UCSD-AML1 (cell line): ENCODE data around the gene N4BP2.

Experiments
- DNase-seq: peaks from one replicate; lab custom pipeline; 2025; ENCODE audit not compliant: unreplicated experiment; lab: John Stamatoyannopoulos, UW

Gene N4BP2

DNA sequence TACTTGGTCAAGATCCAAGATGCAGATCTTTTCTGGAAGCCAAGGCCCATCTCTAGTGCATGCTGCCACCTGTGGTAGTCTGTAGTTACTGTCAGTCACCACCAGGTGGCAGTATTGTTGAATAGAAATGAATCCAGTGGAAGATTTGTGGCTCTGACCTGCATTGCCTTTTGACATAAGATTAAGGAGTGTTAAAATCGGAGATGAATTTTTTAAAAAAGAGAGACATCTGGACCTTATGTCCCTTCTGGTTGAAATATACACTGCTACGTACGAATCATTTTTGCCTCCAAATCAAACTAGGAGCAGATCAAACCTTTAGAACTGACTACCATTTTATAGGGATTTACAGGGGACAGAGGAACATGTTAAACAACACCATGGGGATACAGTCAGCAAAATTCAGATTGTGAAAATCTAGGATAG is 93.3 kb downstream of the N4BP2 start:
- DNase-seq = peak; percentile 37

DNA sequence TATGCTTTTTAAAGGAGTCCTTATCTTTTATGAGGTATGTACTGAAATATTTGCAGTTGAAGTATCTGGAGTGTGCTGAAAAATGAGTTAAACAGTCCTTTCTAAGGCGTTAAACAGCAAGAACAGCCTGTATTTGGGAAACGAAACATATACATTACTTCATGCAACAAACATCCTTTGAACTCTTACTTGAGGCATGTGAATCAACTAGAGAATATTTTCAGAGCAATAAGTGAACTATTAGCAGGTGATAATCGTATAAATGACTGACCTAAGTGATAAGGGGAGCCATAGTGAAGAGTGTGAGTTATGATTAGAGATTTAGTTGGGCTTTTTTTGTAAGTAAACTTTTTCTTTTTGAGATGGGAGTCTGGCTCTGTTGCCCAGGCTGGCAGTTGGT is 94.3 kb downstream of the N4BP2 start:
- no peak for DNase-seq

DNA sequence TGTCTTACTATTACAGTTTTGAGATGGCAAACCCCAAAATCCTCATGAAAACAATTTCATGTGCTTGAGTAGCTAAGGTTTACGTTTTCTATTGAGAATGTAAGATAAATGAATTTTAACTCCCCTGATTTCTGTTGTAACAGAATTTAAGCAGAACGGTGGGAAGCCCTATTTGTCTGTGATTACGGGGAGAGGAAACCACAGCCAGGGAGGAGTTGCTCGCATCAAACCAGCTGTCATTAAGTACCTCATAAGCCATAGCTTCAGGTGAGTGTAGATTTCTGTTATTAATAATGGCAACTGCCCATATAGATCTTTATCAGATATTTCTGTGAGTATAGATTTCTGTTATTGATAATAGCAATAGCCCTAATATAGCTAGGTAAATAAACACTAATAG is 96.0 kb downstream of the N4BP2 start:
- no peak for DNase-seq

DNA sequence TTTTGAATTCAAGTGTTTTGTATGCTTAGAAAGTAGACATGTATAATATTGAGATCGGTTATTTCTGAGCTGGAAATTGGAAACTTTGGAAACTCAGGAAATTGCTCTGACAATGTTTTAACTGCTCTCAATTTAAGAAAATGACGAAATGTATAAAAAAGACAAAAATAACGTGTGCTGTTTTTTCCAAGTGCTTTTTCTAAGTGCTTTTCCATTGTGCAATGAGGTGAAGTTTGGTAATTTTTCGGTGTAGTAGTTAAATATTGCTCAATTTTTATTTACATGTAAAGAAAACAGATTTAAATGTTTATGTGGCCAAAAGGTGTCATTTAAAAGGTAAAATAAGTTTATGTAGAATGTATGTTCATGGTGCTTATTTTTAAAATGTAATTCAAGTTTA is 100.8 kb downstream of the N4BP2 start:
- no peak for DNase-seq

DNA sequence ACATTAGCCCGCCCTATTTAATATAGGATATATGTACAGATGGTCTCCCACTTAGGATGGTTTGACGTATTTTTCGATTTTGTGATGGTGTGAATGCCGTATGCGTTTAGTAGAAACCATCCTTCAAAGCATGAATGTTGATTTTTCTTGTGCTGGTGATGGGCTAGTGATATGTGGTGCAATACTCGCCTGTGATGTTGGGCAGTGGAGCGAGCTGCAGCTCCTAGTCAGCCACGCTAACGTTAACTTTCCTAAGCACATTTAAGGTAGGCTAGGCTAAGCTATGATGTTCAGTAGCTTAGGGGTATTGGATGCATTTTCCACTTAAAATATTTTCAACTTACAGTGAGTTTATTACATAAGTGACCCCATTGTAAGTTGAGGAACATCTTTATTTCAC is 103.6 kb downstream of the N4BP2 start:
- DNase-seq = no peak

DNA sequence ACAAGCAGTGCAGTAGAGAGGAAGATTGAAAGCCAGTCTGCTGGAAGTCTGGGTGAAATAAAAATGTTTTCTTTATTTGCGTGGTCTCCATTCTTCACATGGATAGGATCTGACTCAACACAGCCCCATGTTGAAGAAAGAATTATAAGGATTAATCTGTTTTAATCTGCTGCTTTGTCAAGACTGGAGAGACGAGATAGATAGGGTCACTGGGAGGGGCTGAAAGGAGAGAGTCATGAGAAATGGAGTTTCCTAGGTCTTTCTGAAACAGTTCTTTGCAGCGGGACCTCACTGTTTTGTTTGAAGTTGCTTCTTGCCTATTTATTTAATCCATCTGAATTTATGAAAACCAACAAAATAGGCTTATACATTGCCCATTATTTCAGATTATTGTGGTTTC is 107.8 kb downstream of the N4BP2 start:
- DNase-seq = no peak

DNA sequence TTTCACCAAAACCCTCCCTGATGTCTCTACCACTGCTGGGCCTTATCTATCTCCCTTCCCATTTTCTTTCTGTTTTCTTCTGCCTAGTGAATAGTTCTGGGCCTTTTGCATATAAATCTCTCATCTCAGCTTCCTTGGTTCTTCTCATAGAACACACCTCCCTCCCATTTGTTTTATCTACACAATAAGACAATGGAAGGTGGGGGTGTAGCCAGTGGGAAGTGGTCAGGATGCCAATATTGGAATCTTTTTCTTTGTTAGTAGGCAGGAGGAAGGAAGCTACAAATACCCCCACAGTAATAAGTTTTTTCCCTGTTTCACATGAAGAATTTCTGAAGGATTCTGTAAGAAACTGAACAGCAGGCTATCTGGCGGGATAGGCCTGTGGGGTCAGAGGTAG is 109.3 kb downstream of the N4BP2 start:
- DNase-seq = no peak

DNA sequence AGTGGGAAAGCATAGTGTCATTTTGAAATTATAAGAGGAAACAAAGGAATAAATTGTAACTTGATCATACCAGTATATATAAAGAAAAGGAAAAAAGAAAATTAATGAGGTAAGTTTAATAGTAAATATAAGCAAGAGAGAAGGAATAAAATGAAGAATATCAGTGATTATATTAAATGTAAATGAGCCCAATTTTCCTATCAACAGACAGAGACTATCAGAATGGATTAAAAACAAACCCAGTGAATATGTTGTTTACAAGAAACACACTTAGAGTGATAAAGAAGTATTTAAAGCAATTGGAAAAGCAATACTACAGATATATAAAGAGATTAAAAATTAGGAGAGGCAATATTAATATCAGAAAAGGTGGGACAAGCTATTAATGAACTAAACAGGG is 111.4 kb downstream of the N4BP2 start:
- DNase-seq = no peak

DNA sequence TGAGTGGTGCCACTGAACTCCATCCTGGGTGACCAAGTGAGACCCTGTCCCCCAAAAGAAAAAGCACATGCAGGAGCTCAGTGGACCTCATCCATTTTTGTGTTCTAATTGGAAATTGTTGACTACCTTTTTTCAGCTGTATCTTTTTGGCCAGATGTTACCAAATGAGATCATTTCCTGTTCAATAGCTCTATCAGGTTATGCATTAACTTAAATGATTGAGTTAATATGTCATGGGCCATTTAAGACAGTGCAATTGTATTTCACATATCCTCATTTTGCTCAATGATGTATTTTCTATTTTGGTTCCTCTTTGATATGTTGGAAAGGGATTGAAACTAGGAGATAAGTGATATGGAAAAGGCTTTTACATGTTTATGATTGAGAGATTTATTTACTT is 113.9 kb downstream of the N4BP2 start:
- DNase-seq = no peak

DNA sequence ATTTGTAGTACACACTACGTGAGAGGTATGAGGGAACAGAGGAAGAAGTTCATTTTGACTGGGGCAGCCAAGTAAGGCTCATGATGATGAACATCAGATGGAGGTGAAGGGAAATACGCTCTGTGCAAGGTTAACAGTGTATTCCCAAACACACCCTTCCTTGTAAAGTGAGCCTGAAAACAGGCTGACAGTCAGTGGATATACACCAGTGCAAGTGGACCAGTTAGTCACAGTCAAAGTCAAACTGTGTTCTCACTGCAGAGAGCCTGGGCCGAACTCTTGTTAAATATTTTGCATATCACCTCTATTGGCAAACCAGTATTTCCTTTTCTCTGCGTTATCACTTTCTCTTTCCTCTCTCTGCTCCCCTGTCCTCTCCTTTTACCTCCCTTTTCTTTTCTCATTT is 116.8 kb downstream of the N4BP2 start:
- DNase-seq = no peak

DNA sequence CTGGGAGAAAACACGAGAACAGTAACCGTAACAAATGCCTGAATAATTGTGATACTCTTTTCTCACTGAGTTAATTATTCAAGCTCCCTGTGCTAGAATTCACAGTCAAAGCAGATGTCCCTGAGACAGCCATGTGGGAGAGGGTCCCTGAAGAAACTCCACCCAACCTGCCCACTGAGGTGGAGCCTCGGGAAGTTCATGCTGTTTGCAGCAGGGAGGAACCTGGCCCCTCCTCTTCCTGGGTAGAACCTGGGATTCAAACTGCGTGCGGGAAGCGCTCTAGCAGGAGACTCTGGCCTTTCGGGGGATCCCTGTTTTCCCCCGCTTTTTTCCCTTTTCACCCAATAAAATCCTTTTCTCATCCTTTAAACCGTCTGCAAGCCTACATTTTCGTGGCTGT is 120.0 kb downstream of the N4BP2 start:
- no peak for DNase-seq

DNA sequence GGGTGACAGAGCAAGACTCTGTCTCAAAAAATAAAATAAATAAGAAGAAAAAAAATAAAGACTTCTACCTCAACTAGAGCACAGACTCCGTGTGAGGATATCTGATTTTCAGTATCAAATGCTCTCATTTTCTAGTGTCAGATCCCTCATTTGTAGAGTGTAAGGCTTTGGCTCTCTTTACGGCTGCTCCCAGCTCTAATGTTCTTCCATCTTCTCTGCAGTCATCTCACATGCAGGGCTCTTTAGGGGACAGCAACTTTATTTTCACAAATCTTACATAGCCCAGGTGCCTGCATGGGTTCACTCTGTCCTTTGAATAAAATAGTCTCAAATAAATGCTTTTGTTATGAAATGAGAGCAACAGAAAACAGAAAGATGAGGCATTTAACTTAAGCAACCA is 120.9 kb downstream of the N4BP2 start:
- no peak for DNase-seq

DNA sequence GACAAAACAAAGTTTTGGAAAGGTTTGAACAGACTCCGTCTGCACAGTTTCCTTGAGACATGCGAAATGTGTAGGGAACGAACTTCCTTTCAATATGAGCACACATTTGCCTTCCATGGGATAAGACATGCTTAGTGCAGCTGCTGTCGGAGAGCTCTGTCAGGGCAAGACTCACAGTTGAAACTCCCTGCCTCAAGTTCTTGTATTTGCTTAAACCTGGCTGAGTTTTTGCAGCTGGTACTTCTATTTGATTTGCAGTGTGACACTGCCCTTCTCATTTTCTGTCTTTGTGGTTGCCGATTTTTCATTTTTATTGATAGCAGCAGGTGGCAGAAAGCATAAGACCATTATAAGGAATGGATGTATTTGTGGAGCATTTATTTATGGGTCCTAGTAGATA is 122.0 kb downstream of the N4BP2 start:
- DNase-seq = no peak

DNA sequence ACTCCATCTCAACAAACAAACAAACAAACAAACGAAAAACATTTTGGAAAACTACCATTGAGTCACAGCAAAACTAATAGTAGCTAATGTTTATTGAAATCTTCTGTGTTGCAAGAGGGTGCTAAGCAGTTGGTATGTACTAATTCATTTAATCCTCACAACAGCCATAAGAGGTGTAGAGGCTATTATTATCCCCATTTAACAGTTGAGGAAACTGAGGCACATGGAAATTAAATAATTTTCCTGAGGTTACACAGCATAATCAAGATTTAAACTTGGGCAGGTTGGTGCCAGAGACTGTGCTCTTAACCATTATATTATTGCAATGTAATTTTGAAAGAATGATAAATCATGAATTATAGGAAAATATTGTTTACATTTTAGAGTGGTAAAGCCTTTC is 122.7 kb downstream of the N4BP2 start:
- no peak for DNase-seq

DNA sequence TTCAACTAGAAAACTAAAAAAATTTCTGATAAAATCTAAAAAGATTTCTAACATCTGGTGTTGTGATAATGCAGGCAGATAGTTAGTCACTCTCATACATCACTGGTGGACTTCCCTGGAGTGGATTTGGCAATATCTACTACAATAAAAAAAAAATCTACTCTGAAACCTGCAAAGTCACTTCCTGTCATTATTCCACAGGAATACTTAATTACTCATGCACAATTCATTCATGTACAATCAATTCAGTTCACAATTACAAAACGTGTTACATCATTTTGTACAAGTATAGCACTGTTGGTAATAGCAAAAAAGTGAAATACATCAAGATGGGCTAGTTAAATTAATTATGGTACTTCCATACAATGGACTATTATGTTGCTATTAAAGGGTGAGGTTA is 123.7 kb downstream of the N4BP2 start:
- no peak for DNase-seq

DNA sequence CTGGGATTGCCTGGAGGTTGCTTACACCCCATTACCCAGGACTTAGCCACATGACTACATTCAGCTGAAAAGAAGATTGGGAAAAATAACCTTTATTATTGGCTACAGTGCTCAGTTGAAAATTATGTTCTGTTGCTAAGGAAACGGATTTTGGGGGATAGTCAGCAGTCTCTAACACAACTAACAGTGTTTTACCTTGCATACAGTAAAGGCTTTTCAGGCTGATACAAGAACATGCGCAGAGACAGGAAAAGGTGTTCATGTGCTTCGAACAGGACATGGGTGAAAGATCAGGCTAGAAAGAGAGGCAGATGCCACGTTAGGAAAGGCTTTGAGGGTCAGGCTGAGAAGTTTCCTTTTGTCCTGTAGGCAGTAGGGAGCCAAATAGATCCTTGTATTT is 125.4 kb downstream of the N4BP2 start:
- no peak for DNase-seq

DNA sequence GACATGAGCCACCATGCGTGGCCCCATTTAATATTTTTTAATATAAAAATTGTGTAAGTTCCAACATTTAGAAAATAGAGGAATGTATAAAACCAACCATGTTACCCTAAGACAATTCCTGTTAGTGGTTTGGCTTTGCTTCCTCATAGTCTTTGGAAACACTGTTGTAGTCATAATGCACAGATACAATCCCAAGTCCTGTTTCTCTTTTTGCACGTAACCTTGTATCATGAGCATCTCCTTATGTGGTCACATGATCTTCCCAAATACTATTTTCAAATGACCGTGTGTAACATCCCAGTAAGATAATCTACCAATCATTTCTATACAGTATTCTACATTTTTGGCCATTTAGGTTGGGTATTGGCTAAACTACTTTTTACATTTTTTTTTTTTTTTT is 126.3 kb downstream of the N4BP2 start:
- DNase-seq = no peak

DNA sequence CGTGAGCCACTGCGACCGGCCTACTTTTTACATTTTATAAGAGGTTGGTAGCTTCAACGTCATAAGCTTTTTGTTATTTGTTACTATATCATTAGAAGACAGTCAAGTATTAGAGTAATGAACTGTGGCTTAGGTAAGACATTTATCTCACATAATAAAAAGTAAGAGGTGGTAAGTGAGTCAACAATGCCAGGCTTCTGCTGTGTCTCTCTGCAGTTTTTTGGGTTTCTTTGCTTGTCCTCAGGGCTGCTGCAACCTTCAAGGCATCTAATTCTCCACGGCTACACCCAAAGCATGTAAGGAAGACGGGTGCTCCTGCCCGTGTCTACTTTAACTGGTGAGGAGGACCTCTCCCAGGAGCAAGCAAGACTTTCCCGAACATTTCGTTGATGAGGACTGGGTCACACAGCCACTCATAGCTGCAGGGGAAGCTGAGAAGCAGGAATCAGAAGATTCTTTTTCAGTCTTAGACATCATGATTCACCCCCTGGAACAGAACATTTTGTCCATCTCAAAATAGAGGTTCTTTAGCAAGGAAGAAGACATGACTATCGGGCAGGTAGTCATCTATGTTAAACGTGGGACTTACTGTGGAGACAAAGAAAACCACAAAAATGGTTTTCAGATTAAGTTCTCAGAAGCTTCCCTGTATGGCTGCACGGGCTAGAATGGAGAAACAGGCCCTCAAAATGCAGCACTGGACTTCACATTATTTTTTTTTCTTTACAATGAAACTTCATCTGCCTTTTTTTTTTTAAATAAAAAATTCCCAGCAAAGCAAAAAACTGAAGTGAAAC is 127.2 kb downstream of the N4BP2 start:
- DNase-seq = no peak

DNA sequence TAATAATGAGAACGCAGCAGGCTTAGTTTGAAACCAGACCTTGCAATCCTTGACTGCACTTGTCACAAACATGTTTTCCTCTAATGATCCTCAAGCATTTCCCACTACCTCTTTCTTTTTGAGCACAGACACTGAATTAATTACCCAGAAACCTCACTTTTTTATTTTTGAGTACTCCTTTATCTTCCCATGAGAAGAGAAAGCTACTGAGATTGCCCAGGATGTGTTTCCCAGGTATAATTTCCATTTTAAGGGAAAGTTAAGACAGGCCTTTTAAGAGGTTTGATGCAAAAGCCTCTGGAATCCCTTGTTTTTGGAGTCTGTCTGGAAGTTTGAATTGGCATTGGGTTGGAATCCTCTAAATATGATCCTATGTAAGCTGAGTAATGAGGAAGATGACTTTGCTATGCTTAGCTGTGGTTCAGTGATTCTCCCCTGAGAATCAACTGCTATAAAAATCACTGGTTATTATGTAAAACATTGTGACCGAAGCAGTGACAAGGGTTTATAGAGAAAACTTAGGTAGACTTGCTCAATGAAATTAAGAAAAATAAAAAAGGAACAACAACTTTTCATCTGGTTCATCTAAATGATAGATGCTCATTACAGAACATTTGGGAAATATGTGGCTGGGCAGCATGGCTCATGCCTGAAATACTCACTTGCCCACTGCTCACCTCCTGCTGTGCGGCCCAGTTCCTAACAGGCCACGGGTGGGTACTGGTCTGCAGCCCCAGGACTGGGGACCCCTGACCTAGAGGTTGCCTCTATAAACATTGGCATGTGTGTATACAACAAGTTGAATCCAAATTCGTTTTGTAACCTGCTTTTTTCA is 129.4 kb downstream of the N4BP2 start:
- DNase-seq = no peak

DNA sequence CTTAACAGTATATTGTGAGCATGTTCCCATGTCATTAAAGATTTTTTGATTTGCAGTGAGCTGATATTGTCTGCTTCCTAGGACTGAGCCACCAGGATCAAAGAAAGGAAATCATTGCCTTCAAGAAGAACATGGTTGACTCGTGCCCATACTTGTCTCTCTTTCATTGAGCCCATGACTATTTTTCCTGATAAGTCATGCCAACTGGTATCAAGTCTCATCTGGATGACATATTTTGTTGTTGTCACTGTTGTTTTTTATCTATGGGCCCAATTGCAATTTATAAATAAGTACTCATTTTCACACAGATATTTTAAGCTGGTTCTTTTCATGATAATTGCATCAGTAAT is 130.0 kb downstream of the N4BP2 start:
- DNase-seq = no peak

DNA sequence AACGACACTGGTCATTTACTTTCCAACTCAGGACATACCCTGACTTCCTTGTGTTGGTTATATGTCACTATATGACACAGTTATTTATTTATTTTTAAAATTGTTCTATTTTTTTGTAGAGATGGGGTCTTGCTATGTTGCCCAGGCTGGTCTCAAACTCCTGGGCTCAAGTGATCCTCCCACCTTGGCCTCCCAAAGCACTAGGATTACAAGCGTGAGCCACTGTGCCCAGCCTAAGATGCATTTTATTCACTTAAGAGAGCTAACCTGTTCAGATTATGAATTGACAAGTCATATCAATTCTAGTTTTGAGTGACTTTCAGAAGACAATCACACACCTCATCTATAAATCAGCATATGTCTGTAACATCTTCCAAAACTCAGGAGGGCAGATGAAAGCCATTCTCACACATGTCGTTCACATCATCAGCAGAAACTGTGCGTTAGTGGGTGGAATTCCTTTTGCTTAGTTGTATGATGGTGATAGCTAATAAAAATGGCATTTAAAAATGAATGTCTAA is 130.8 kb downstream of the N4BP2 start:
- DNase-seq = no peak

DNA sequence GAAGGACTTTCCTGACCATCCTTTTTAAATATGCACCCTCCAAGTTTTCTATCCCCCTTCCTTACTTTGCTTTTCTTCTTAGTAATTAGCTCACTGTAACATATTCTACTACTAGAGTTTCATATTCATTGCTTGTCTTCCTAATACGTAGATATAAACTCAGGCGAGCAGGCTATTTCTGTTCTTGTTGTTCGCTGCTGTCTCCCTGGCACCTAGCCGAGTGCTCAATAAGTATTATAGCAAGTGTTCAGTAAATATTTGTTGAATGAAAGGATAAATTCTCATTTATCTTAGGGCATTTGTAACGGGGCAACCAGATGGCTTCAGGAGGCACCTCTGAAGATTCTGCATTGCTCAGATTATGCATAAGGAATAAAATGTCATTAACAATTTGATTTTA is 133.4 kb downstream of the N4BP2 start:
- no peak for DNase-seq
